ENCODE results near the gene GNAQ. TPM values are rescaled to one million over a fixed set of nuclear protein-coding genes. Genes with fewer than 3 reads are reported as not detected.

The GNAQ gene
- total RNA-seq, 1 experiment from 2014 or later, result 0.51 TPM

- ChIA-PET POLR2A (ENCODE audit: unreplicated experiment) (no interaction called here), CTCF (interaction anchor here (0.5 kb wide), 1 partner anchor 17 kb away, joined by 5 read pairs; no protein-coding TSS in a partner anchor)
- TF ChIP-seq CTCF (conservative IDR thresholded peaks at IDR 0.05; ENCODE audit: low read depth, low read length) (no peak), EZH2phosphoT487 (IDR thresholded peaks at IDR 0.05; ENCODE audit: borderline replicate concordance, low read length) (no peak), EZH2 (IDR thresholded peaks at IDR 0.05; ENCODE audit: low read length, unreplicated experiment) (no peak)
- H4K20me1 ChIP-seq (ENCODE audit: low read length), result no peaks in the 10 kb centered on the region
- H3K4me3 ChIP-seq (ENCODE audit: low read length), result no peak overlapping the region
- no peak overlapping the region for H3K9ac ChIP-seq (ENCODE audit: low read length)
- H3K27me3 ChIP-seq (ENCODE audit: low read length), result no peaks in the 10 kb centered on the region
- H3K36me3 ChIP-seq (ENCODE audit: low read depth, low read length), result no peaks in the 10 kb centered on the region
- H3F3A ChIP-seq (ENCODE audit: low read length, unreplicated experiment), result no peaks in the 10 kb centered on the region
- ATAC-seq (no peak), DNase-seq (no peak)
- no peaks in the 10 kb centered on the region for H3K9me3 ChIP-seq (ENCODE audit: low read length)
- no peak overlapping the region for H2AFZ ChIP-seq (ENCODE audit: low read length)
- H3K27ac ChIP-seq (ENCODE audit: low read length), result no peak overlapping the region
- intact Hi-C loops (cut with micrococcal nuclease), result no loop called here
- no peaks in the 10 kb centered on the region for H3K79me2 ChIP-seq (ENCODE audit: low read length)
- no peaks in the 10 kb centered on the region for H3K9me2 ChIP-seq (replicated peaks; ENCODE audit: low read length)
- no peak overlapping the region for H3K4me2 ChIP-seq (ENCODE audit: low read length)
- no TSS peak for BruUV-seq (replicated peaks)
- H3K4me1 ChIP-seq (ENCODE audit: insufficient read depth, low read length), result no peaks in the 10 kb centered on the region
These were observed 22.0 kb upstream of the GNAQ start for GRCh38 chr9:78053627-78054026.

GRCh38 chr9:78050421-78050820 is 18.8 kb upstream of the GNAQ start:
- no peak overlapping the region for H2AFZ ChIP-seq (ENCODE audit: low read length)
- DNase-seq (no peak), ATAC-seq (no peak)
- POLR2A ChIA-PET (ENCODE audit: unreplicated experiment), result no interaction called here
- H3K36me3 ChIP-seq (ENCODE audit: low read depth, low read length), result no peaks in the 10 kb centered on the region
- no peak overlapping the region for H3K27ac ChIP-seq (ENCODE audit: low read length)
- no TSS peak for BruUV-seq (replicated peaks)
- no peak overlapping the region for H3K4me2 ChIP-seq (ENCODE audit: low read length)
- peaks cover 12% of the 10 kb centered on the region for H3K27me3 ChIP-seq (ENCODE audit: low read length)
- no peak overlapping the region for H3K4me3 ChIP-seq (ENCODE audit: low read length)
- H3K9me3 ChIP-seq (ENCODE audit: low read length), result no peaks in the 10 kb centered on the region
- CTCF ChIA-PET, result no interaction called here
- TF ChIP-seq EZH2phosphoT487 (IDR thresholded peaks at IDR 0.05; ENCODE audit: borderline replicate concordance, low read length), result no peak
- no peak for TF ChIP-seq CTCF (conservative IDR thresholded peaks at IDR 0.05; ENCODE audit: low read depth, low read length)
- no peak for TF ChIP-seq EZH2 (IDR thresholded peaks at IDR 0.05; ENCODE audit: low read length, unreplicated experiment)
- intact Hi-C loops (cut with micrococcal nuclease), result no loop called here
- no peak overlapping the region for H3K9ac ChIP-seq (ENCODE audit: low read length)
- H3K4me1 ChIP-seq (ENCODE audit: insufficient read depth, low read length), result no peaks in the 10 kb centered on the region
- no peaks in the 10 kb centered on the region for H3K79me2 ChIP-seq (ENCODE audit: low read length)
- H3K9me2 ChIP-seq (replicated peaks; ENCODE audit: low read length), result no peaks in the 10 kb centered on the region
- no peaks in the 10 kb centered on the region for H4K20me1 ChIP-seq (ENCODE audit: low read length)
- H3F3A ChIP-seq (ENCODE audit: low read length, unreplicated experiment), result no peaks in the 10 kb centered on the region

- POLR2A ChIA-PET (ENCODE audit: unreplicated experiment), result no interaction called here
- CTCF ChIA-PET, result no interaction called here
- Histone ChIP-seq H3K79me2 (ENCODE audit: low read length) (no peaks in the 10 kb centered on the region), H3K36me3 (ENCODE audit: low read depth, low read length) (no peaks in the 10 kb centered on the region), H3K9me2 (replicated peaks; ENCODE audit: low read length) (no peaks in the 10 kb centered on the region), H3K4me3 (ENCODE audit: low read length) (no peak overlapping the region), H2AFZ (ENCODE audit: low read length) (no peak overlapping the region), H3K27me3 (ENCODE audit: low read length) (peaks cover 12% of the 10 kb centered on the region), H3K4me2 (ENCODE audit: low read length) (no peak overlapping the region), H4K20me1 (ENCODE audit: low read length) (no peaks in the 10 kb centered on the region), H3K9me3 (ENCODE audit: low read length) (no peaks in the 10 kb centered on the region), H3K4me1 (ENCODE audit: insufficient read depth, low read length) (no peaks in the 10 kb centered on the region), H3K27ac (ENCODE audit: low read length) (no peak overlapping the region), H3F3A (ENCODE audit: low read length, unreplicated experiment) (no peaks in the 10 kb centered on the region), H3K9ac (ENCODE audit: low read length) (no peak overlapping the region)
- TF ChIP-seq EZH2 (IDR thresholded peaks at IDR 0.05; ENCODE audit: low read length, unreplicated experiment) (no peak), CTCF (conservative IDR thresholded peaks at IDR 0.05; ENCODE audit: low read depth, low read length) (no peak), EZH2phosphoT487 (IDR thresholded peaks at IDR 0.05; ENCODE audit: borderline replicate concordance, low read length) (no peak)
- BruUV-seq (replicated peaks), result no TSS peak
- ATAC-seq (no peak), DNase-seq (no peak)
- intact Hi-C loops (cut with micrococcal nuclease), result no loop called here
These were observed 17.9 kb upstream of the GNAQ start for GRCh38 chr9:78049484-78049883.
